HG03175 (cell line): ENCODE measurements around the gene AFAP1L1.

Experiments used
- ATAC-seq: cut with Tn5 transposase; IDR thresholded peaks from one replicate; pipeline ENCODE4 v1.9.1; 2021; ENCODE audit warnings: mild to moderate bottlenecking, moderate library complexity; ENCODE audit not compliant: unreplicated experiment

The AFAP1L1 gene

GRCh38 chr5:149310947-149311658 lies 39.4 kb downstream of the AFAP1L1 start:
- no peak for ATAC-seq

- no peak for ATAC-seq
Measured at GRCh38 chr5:149313151-149313841, 41.6 kb downstream of the AFAP1L1 start.

GRCh38 chr5:149314571-149315111 lies 43.0 kb downstream of the AFAP1L1 start:
- ATAC-seq = no peak

- no peak for ATAC-seq
Measured at GRCh38 chr5:149315753-149316152, 44.1 kb downstream of the AFAP1L1 start.

- peak; percentile 68 for ATAC-seq
Measured at GRCh38 chr5:149317281-149318048, 45.8 kb downstream of the AFAP1L1 start.

GRCh38 chr5:149319174-149319573 lies 47.5 kb downstream of the AFAP1L1 start:
- no peak for ATAC-seq

- ATAC-seq = no peak
Measured at GRCh38 chr5:149320791-149321330, 49.2 kb downstream of the AFAP1L1 start.

- no peak for ATAC-seq
Measured at GRCh38 chr5:149322518-149322917, 50.9 kb downstream of the AFAP1L1 start.

- no peak for ATAC-seq
Measured at GRCh38 chr5:149323210-149323609, 51.6 kb downstream of the AFAP1L1 start.

GRCh38 chr5:149323621-149324205 lies 52.1 kb downstream of the AFAP1L1 start:
- ATAC-seq = no peak

- no peak for ATAC-seq
Measured at GRCh38 chr5:149324641-149325040, 53.0 kb downstream of the AFAP1L1 start.

GRCh38 chr5:149325166-149325735 lies 53.6 kb downstream of the AFAP1L1 start:
- ATAC-seq = no peak

- no peak for ATAC-seq
Measured at GRCh38 chr5:149325894-149326293, 54.2 kb downstream of the AFAP1L1 start.

- ATAC-seq = no peak
Measured at GRCh38 chr5:149326611-149327010, 55.0 kb downstream of the AFAP1L1 start.

- no peak for ATAC-seq
Measured at GRCh38 chr5:149328177-149328576, 56.5 kb downstream of the AFAP1L1 start.

- ATAC-seq = no peak
Measured at GRCh38 chr5:149333711-149334443, 62.2 kb downstream of the AFAP1L1 start.

GRCh38 chr5:149337736-149338135 lies 66.1 kb downstream of the AFAP1L1 start:
- ATAC-seq = no peak

GRCh38 chr5:149338364-149338763 lies 66.7 kb downstream of the AFAP1L1 start:
- ATAC-seq = no peak

GRCh38 chr5:149340920-149341319 lies 69.3 kb downstream of the AFAP1L1 start:
- no peak for ATAC-seq

GRCh38 chr5:149341876-149342275 lies 70.2 kb downstream of the AFAP1L1 start:
- peak; percentile 47 for ATAC-seq
